DMS53 treated with DMSO at 0.1 percent for 48 hours (cell line): ENCODE results near the gene DYNLT5.
"Not testable (repeated sequence)": the region's sequence is repeated elsewhere in the genome, so short reads cannot be mapped to it uniquely, and the experiment has no call there.

Experiments
- DNase-seq: peaks from one replicate; lab custom pipeline; 2025; ENCODE audit not compliant: unreplicated experiment; lab: John Stamatoyannopoulos, UW

DYNLT5 gene

DNA sequence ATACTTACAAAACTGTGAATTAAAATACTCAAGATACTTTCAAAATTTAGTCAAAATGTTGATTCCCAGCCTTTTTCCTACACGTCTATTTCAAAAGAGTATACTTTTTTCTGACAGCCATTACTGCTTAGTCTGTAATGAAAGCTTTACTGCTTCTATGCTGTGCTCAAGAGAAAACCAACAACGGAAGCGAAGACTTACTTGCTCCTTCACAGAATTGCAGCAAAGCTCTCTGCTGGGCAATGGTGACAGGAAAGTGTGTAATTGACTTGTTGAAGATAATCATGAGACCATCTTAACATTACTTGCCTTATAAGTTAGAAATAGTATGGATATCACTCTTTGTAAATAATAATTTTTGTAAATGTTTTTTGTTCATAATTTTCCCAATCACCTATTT, 1.7 kb upstream of the DYNLT5 start:
- no peak for DNase-seq

DNA sequence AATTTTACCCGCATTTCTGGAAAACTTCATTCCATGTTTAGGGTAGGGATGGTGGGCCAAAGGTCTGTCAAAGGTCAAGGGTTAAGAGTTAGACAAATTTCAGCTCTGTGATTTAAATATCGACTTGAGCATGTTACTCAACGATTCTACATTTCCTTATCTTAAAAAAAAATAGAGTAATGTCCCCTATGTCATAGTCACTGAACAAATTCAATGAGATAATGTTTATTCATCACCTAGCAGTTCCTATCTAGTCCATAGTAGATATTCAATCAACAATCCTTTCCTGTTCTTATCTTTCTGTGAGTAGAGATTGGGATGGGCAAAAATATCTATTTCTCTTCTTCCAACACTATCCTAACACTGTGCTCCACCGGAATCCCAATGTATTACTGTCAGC, 1.1 kb upstream of the DYNLT5 start:
- DNase-seq, result no peak

DNA sequence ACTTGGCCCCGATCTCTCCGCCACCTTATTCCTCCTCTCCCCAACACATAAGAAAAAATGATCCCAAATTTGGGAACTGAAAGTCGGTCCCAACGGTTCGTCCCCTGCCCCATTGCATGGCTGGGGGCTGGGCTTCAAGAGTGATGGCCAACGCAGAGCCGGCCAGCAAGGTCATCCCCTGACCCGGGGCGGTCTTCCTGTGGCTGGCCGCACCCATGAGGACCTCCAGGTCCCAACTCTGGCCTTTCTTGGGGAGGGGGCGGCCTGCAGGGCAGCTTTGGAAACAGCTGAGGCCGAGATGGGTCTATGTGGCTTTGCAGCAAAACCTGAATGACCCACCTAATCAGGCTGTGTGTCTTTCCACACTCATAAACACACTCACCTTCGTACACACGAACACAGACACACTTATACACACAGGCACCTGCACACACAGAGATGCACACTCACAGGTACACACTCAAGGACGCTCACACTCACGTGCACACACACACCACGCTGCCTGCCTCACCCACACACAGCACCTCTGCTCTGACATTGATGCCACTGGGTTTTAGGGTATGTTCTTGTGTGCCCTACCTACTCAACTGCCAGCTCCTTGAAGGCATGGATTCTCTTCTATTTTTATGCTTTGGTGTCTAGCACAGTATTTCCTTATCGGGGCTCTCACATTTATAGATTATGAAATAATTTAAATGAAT, 562 bp downstream of the DYNLT5 start:
- DNase-seq, result no peak

DNA sequence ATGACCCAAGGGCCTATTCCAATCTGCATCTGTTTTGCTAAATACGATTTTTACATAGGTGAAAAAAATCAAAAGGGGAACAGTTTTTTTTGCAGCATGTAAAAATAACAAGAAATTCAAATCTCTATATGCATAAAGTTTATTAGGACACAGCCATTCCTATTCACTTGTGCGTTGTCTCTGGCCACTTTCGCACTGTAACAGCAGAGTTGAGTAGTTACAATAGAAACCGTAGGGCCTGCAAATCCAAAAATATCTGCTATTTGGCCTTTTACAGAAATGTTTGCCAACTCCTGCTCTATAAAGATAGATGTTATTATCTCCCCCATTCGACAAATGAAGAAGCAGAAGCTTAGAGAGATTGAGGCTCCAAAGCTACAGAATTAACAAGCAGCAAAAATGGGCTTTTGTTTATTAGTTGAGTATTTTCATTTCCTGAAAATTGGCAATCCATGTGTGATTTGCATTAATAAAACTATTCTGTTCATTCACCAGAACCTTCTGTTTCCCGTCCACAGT, 5.5 kb downstream of the DYNLT5 start:
- DNase-seq, result no peak

DNA sequence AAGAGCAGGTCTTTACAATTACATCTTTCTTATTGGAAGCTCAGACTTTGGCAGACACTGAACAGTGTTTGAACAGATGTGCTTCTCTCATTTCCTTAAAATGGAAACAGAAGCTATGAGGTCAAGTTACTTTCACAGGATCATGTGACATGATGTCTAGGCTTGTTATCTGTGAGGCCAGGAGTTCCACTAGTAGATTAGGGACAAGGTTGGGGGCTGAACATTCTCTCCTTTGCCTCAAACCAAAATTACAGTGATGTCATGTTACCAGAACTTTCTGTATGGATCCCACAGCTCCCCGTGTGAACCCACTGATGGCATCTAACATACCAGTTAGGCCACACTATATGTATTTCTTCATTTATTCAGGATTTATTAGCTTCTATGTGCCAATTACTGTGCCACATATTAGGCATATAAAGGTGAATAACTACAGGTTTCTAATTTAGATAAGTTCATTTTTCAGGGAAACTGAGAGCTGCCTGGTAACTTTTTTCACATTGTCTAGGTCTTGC, 6.0 kb downstream of the DYNLT5 start:
- peak; percentile 87 for DNase-seq

DNA sequence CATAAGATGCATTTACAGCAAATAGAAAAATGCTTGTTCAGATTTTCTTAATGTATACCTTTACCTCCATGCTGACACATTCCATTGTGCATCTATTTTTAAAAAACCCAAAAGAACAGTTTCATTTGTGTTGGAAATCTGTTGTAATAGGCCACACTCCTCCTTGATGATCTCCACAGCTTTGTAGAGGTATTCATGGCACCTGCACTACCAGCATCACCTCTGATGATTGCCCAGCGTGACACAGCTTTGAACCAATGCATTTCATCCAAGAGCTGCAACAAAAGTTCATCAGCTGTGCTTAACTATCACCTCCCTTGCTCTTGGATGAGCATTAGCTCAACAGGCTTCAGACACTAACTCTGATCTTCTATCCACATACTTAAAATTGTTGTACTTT, 8.2 kb downstream of the DYNLT5 start:
- no peak for DNase-seq

DNA sequence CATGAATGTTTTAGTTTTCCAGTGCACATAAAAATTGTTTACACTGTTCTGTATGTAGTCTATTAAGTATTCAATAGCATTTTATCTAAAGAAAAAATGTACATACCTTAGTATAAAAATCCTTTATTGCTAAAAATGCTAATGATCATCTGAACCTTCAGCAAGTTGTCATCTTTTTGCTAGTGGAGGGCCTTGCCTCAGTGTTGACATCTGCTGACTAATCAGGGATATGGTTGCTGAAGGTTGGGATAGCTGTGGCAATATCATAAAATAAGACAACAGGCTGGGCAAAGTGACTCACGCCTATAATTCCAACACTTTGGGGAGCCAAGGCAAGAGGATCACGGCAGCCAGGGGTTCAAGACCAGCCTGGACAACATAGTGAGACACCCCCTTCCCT, 9.0 kb downstream of the DYNLT5 start:
- no peak for DNase-seq

DNA sequence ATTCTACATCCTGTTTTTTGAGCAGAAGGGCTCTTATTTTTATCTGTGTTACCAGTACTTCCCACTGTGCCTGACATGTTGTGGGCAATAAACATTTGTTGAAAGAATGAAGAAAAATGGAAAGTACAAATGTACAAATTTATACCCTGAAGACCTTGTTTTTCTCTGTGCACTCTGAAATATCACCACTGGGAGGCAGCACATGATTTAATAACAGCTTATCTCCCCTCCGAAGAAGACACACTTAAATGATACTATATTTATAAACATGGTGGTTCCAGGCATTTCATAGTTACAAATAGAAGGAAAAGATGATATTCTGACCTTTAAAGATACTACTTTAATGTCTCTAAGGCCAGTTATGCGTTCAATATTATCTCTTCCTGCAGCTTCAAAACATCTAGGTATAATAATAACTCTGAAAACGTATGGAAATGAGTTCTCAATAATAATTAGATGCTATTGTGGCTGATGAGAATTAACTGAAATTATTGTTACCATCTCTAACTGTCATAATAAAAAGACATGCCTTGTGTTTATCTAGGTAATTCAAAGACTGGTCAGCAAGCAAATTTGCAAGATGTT, 12.8 kb downstream of the DYNLT5 start:
- peak; percentile 86 for DNase-seq

DNA sequence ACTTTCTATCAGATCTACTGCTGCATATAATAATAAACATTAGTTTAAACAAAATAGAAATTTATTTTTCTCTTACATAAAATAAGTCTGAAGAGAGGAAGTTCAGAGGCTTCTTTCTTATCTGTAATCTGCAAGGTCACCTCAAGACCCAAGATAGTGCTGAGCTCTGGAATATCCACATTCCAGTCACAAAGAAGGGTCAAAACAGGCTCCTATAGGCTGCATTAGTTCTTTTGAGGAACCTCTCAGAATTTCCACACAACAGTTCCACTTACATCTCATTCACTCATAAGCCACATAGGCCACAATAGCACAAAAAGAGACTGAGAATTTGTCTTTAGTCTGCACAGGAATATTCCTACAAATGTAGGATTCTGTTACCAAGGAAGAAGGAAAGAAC, 15.4 kb downstream of the DYNLT5 start:
- no peak for DNase-seq

DNA sequence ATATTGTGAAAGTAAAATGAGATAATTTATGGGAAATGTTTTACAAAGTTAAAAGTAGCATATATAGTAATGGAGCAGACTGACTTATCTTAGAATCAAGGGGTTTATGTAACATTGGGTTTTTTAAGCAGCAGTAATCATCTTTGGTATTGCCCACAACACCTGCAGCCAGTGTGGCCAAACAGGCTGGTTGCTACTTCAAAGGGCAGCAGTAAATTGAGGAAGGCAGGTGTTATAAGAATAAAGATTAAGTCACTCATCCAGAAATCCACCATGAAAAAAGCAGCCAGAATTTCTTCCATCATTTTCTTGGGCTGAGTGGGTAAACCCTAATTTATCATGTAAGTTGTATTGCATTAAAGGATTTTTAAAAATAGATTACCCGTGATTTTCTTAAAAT, 16.7 kb downstream of the DYNLT5 start:
- peak; percentile 46 for DNase-seq

DNA sequence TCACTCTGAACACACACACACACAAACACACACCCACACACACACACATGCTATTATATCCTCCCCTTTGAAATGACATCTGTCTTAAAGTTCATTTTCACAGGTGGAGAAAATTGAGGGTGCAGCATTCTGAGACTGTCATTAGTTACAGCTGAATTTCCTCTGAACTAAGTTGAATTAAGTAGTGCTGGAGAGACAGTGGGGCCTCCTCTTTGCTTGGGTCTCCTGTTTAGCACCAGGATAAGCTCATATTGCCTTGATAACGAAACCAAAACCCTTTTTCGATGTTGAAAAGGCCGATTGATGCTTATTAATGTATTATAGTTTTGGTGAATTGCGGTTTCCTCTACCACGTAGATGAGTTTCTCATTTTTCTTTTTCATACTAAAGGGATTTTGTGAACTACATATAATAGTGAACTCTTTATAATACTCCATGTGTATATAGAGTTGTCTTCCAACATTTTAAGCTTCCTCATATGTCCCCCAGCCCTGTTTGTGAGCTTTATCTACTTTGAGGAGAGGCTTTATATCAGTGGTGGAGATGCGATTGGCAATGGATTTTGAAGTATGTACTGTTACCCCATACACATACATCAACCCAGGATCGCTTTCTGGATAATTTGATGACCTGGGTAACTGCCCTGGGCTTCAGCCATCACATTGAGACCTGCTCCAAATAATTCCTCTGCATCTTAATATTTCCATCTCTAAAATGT, 17.4 kb downstream of the DYNLT5 start:
- DNase-seq, result peak; percentile 79

DNA sequence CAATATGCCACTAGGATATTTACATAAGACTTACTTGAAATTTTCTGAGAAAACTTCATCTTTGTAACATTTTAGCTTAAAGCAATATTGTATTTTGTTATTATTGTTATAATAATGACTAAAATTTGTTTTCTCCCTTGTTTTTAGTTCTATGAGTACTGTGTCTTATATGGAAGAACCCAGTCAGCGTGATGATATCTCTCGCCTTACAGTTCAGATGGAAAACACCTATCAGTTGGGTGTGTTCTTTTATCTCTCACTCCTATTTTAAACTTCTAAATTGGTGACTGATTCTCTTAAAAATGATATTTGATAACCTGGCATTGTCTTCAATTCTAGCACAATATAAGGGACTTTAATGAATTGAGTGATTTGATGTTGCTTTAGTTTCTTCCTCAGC, 18.0 kb downstream of the DYNLT5 start:
- DNase-seq, result peak; percentile 57

DNA sequence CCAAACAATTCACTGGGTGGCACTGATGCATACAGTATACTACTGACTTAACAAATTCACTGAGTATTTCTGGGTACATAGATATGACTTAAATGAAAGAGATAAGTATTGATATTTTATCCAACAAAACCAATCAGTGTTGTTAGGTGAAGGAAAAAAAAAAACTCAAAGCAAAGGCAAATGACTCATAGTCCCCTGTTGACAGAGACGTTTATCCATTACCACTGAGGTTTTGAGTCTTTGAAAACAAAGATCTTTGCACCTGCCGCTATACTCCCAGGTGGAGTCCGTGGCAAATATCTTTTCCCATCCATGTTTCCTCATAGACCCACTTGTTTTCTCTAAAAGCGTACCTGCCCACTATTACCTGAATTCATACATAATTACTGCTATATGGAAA, 18.4 kb downstream of the DYNLT5 start:
- peak; percentile 90 for DNase-seq

DNA sequence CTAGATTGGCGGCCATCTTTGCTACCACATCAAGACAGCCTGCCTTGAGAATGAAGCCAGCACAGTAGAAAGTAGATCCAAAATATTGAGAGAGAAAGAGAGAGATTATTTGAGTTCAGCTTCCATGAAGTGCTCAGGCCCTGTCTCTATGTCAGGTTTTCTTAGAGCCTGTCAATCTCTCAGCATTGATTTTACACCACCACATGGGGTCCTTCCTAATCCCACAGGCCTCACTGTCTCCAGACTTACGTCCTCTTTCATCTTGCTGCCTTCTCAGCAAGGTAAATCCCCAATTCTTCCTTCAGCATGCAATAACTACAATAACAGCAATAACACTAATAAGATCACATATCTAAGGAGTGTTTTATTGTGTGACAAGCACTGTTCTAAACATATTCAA, 21.0 kb downstream of the DYNLT5 start:
- DNase-seq, result no peak

DNA sequence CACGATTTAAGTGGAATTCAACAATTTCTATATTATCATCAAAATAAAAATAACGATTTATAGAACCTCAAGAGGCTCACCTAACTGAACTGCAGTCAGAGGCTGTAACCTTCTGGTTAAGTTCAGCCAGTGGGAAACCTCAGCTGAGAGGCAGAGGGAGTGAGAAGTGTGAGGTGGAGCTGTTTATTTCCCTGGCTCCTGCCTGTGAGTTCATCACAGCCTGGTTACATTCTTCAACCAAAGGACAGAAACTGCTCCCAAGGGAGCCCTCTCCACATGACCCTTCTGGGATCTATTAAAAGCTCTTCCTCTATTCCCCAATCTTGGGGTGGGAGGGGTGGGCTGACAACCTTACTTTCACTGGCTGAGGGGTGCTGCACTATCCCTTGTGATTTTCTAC, 22.2 kb downstream of the DYNLT5 start:
- no peak for DNase-seq

DNA sequence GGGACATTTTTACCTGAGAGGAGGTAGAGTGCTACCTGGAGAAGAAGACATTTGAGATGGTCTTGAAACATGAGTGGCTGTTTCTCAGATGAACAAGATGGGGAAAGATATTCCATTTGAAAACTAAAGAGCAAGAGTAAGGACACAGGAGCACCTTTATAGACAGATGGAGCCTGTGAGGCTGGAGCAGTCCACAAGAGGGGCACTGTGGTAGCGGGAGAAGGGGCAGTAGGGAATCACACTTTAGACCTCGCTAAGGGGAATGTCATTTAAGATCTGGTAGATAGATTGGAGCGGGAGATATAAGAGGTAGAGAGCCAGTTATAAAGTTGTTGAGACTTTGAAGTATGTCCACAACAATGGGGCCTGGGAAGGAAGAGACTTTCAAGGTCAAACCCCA, 23.4 kb downstream of the DYNLT5 start:
- no peak for DNase-seq

DNA sequence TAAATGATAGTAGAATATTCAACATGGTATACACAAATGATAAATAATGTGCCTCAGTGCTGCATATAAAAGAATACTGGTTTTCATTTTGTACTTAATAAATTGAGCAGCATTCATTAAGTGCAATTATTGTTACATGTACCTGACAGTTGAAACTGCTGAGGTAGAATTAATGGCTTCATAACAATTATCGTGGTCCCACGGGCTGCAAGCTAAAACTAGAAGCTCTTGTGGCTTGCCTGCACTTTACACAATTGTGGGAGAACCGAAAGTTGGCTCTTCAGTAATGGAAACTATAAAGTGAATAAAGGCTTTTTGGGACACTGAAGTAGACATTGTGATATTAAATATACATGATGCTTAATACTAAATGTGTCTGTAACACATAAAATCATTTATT, 25.6 kb downstream of the DYNLT5 start:
- DNase-seq, result no peak

DNA sequence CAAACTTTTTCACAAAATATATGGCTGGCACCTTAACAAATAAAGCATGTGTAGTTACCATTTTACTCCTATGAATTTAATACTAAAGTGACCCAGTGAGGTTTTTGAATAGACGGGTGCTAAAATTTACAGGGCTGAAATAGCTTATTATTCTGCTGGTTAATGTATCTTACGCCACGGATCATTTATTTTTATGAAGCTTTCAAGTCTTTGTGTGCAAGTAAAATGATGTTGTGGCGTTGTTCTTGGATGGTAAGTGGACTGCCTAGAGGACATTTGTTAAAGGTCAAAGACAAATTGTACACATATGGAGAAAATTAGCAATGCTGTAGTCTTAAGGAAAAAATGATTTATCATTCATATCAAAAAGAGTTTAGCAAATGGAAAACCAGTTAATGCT, 26.0 kb downstream of the DYNLT5 start:
- no peak for DNase-seq

DNA sequence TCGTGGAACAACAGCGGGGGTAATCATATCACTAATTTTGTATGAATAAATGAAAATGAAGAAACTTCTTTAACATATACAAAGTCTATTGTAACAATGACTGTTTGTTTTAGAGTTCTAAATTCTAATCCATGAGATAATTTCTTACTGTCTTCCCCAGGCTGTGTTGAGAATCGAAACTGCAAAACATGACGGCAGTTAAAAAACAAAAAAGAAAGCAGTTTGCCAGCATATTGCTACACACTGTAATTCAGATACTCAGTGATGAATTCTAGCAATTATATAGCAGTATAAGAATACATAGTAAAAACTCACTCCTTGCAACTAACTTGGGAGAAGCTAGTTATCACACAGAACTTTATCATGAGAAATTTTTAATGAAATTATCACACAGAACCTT, 26.7 kb downstream of the DYNLT5 start:
- DNase-seq, result no peak

DNA sequence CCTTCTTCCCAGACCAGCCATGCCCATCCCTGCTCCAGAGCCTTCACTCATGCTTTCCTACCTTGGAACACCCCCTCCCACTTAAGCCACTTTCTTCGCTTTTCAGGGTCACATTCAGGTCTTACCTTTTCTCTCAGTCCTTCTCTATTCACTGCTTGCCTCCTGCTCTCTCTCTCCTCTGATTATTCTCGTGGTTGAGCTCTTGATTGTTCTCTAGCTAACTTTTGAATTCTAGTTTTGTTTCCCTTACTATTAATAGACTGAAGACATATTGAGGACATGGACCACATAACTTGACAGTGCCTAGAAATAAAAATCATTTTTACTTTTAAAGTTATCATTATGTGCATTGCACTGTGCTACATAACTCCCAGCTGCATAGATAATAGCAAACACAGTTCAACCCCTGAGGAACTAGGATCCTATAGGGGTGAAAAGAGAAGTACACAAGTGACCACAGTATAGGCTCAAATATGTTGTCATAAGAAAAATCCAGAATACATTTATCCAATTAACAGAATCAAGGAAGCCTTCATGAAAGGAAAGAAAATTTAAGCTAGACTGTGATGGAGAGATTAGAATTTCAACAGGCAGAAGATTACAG, 27.3 kb downstream of the DYNLT5 start:
- no peak for DNase-seq

DNA sequence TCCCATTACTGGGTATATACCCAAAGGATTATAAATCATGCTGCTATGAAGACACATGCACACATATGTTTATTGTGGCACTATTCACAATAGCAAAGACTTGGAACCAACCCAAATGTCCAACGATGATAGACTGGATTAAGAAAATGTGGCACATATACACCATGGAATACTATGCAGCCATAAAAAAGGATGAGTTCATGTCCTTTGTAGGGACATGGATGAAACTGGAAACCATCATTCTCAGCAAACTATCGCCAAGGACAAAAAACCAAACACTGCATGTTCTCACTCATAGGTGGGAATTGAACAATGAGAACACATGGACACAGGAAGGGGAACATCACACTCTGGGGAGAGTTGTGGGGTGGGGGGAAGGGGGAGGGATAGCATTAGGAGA, 33.5 kb downstream of the DYNLT5 start:
- DNase-seq, result not testable (repeated sequence)

DNA sequence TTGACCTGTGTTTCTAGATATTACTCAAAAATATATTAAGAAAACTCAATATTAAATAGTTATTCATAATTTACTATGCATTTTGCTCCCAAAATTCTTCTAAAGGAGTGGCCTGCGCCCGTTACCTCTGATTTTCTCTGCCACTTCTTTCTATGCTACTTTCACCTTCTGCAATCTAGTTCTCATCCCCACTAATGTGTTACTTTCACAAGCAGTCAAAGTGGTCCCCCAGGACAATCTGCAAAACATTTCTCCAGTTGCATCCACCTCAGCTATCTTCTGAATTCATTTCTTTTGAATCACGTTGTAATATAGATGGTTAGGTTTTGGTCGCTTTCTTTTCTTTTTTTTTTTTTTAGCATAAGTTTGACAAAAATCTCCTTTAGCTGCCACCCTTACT, 35.4 kb downstream of the DYNLT5 start:
- no peak for DNase-seq
